Activated CD4-positive, alpha-beta T cell treated with anti-CD3 and anti-CD28 coated beads for 36 hours (primary cell): ENCODE data around the gene USP48. TPM values are rescaled to one million over a fixed set of nuclear protein-coding genes. Genes with fewer than 3 reads are reported as not detected.
"Not testable (repeated sequence)": the region's sequence is repeated elsewhere in the genome, so short reads cannot be mapped to it uniquely, and the experiment has no call there.

ENCODE experiments used
- ATAC-seq: fragments of 200-7000 bp; cut with Tn5 transposase; one replicate; pipeline ENCODE4 v1.10.0; 2021; ENCODE audit warnings: mild to moderate bottlenecking, moderate library complexity
- CTCF ChIA-PET: fragments of 350-600 bp; sonication (Branson Sonifier 250); formaldehyde crosslinking; loops from one replicate; lab custom pipeline; 2021; ENCODE audit warnings: antibody characterized with exemption; lab: Charles Lee
- POLR2A ChIA-PET: fragments of 350-600 bp; sonication (Branson Sonifier 250); formaldehyde crosslinking; loops from one replicate; lab custom pipeline; 2021; ENCODE audit warnings: antibody characterized with exemption, inconsistent platforms; lab: Charles Lee
- DNase-seq: peaks from one replicate; pipeline ENCODE4 v3.0.0-alpha.2; 2020
- H3K27ac Mint-ChIP-seq: one replicate; pipeline ENCODE4 v1.8.0; 2021; ENCODE audit warnings: mixed read lengths
- H3K27me3 Mint-ChIP-seq: one replicate; pipeline ENCODE4 v1.8.0; 2021; ENCODE audit warnings: mixed read lengths
- H3K36me3 Mint-ChIP-seq: one replicate; pipeline ENCODE4 v1.8.0; 2021; ENCODE audit warnings: low read depth, mixed read lengths
- H3K4me1 Mint-ChIP-seq: one replicate; pipeline ENCODE4 v1.8.0; 2021; ENCODE audit warnings: mixed read lengths
- H3K4me3 Mint-ChIP-seq: one replicate; pipeline ENCODE4 v1.8.0; 2021; ENCODE audit warnings: mild to moderate bottlenecking, moderate library complexity, mixed read lengths
- H3K9me3 Mint-ChIP-seq: one replicate; pipeline ENCODE4 v1.8.0; 2021; ENCODE audit warnings: low read depth, mixed read lengths
- intact Hi-C, 2 experiments: fragments of 100-400 bp; cut with DNase I in 1 of 2; cut with micrococcal nuclease in 1 of 2; formaldehyde crosslinking; loops; one replicate each; pipeline versions ENCODE4 v1.14.2 to v1.15.1; 2022 to 2024; cut with DNase I, micrococcal nuclease
- total RNA-seq, 2 experiments: library from RNA; stranded (reverse); gene quantifications; one replicate each; pipeline ENCODE4 v1.2.3, GENCODE V29; 2021

USP48 gene
- total RNA-seq, 2 experiments from 2014 or later: 66.9 to 81.5 TPM

GRCh38 chr1:21773585-21773984 is 9.4 kb downstream of the USP48 start:
- CTCF ChIA-PET: interaction anchor here (0.6 kb wide), 1 partner anchor 104 kb away, joined by 3 read pairs; no protein-coding TSS in a partner anchor
- no peak for DNase-seq

GRCh38 chr1:21771672-21772071 is 11.3 kb downstream of the USP48 start:
- H3K36me3 Mint-ChIP-seq, ATAC-seq, H3K27ac Mint-ChIP-seq, DNase-seq, POLR2A ChIA-PET, H3K4me3 Mint-ChIP-seq, H3K9me3 Mint-ChIP-seq, intact Hi-C loops, H3K27me3 Mint-ChIP-seq: not testable (repeated sequence)
- CTCF ChIA-PET: interaction anchor here (1.6 kb wide), 1 partner anchor 10 kb away, joined by 3 read pairs; no protein-coding TSS in a partner anchor
- peaks cover 48% of the 10 kb centered on the region for H3K4me1 Mint-ChIP-seq

More at GRCh38 chr1:21773585-21773984, 9.4 kb downstream of the USP48 start:
- H3K4me3 Mint-ChIP-seq: no peak overlapping the region
- ATAC-seq: peak; percentile 57
- peaks cover 20% of the 10 kb centered on the region for H3K36me3 Mint-ChIP-seq
- no peak overlapping the region for H3K27ac Mint-ChIP-seq
- peaks cover 51% of the 10 kb centered on the region for H3K4me1 Mint-ChIP-seq
- intact Hi-C loops: no loop called here
- H3K27me3 Mint-ChIP-seq: no peaks in the 10 kb centered on the region
- peaks cover 4% of the 10 kb centered on the region for H3K9me3 Mint-ChIP-seq
- POLR2A ChIA-PET: no interaction called here

- intact Hi-C loops, H3K27me3 Mint-ChIP-seq, H3K27ac Mint-ChIP-seq, H3K9me3 Mint-ChIP-seq, ATAC-seq, H3K4me3 Mint-ChIP-seq, H3K36me3 Mint-ChIP-seq, DNase-seq, POLR2A ChIA-PET: not testable (repeated sequence)
- CTCF ChIA-PET: interaction anchor here (1.6 kb wide), 1 partner anchor 9 kb away, joined by 3 read pairs; no protein-coding TSS in a partner anchor
- peaks cover 50% of the 10 kb centered on the region for H3K4me1 Mint-ChIP-seq
Observed at GRCh38 chr1:21770602-21771001, 12.3 kb downstream of the USP48 start.

- ATAC-seq: no peak
- Mint-ChIP-seq H3K9me3 (no peaks in the 10 kb centered on the region), H3K27ac (peak overlapping the region; percentile 59), H3K4me1 (peaks cover 50% of the 10 kb centered on the region), H3K4me3 (no peak overlapping the region), H3K27me3 (no peaks in the 10 kb centered on the region), H3K36me3 (peaks cover 4% of the 10 kb centered on the region)
- ChIA-PET POLR2A (no interaction called here), CTCF (interaction anchor here (1.6 kb wide), 1 partner anchor 9 kb away, joined by 3 read pairs; no protein-coding TSS in a partner anchor)
- intact Hi-C loops: no loop called here
- no peak for DNase-seq
Observed at GRCh38 chr1:21770201-21770600, 12.7 kb downstream of the USP48 start.

- CTCF ChIA-PET, H3K27ac Mint-ChIP-seq, POLR2A ChIA-PET, DNase-seq, H3K9me3 Mint-ChIP-seq, H3K27me3 Mint-ChIP-seq, H3K4me3 Mint-ChIP-seq, ATAC-seq, intact Hi-C loops, H3K36me3 Mint-ChIP-seq: not testable (repeated sequence)
- H3K4me1 Mint-ChIP-seq: peaks cover 60% of the 10 kb centered on the region
Observed at GRCh38 chr1:21767106-21767505, 15.8 kb downstream of the USP48 start.

GRCh38 chr1:21766210-21766609 is 16.7 kb downstream of the USP48 start:
- peak; percentile 87 for ATAC-seq
- Mint-ChIP-seq H3K27me3 (no peaks in the 10 kb centered on the region), H3K4me3 (no peak overlapping the region), H3K4me1 (peaks cover 65% of the 10 kb centered on the region), H3K36me3 (peaks cover 4% of the 10 kb centered on the region), H3K27ac (peak overlapping the region; percentile 68), H3K9me3 (no peaks in the 10 kb centered on the region)
- POLR2A ChIA-PET: interaction anchor here (0.6 to 0.8 kb wide), 2 partner anchors 8 to 16 kb away, joined by 3 read pairs; no protein-coding TSS in a partner anchor
- intact Hi-C loops: loop anchor here (1.0 kb wide), 2 partner anchors 13 to 259 kb away; no protein-coding TSS in a partner anchor
- peak; percentile 21 for DNase-seq
- CTCF ChIA-PET: no interaction called here

- ChIA-PET POLR2A (interaction anchor here (0.6 kb wide), 1 partner anchor 44 kb away, joined by 7 read pairs; no protein-coding TSS in a partner anchor), CTCF (interaction anchor here (0.7 to 1.4 kb wide), 2 partner anchors 12 to 17 kb away, joined by 4 to 5 read pairs; no protein-coding TSS in a partner anchor)
Observed at GRCh38 chr1:21764615-21765423, 18.1 kb downstream of the USP48 start.

GRCh38 chr1:21763694-21764419 is 19.1 kb downstream of the USP48 start:
- no peaks in the 10 kb centered on the region for H3K27me3 Mint-ChIP-seq
- ATAC-seq: no peak
- no peak for DNase-seq
- POLR2A ChIA-PET: no interaction called here
- intact Hi-C loops: no loop called here
- H3K4me3 Mint-ChIP-seq: no peak overlapping the region
- H3K36me3 Mint-ChIP-seq: peaks cover 4% of the 10 kb centered on the region
- no peaks in the 10 kb centered on the region for H3K9me3 Mint-ChIP-seq
- H3K4me1 Mint-ChIP-seq: peaks cover 72% of the 10 kb centered on the region
- CTCF ChIA-PET: interaction anchor here (0.6 to 1.4 kb wide), 2 partner anchors 18 to 1007 kb away, joined by 3 to 5 read pairs; no protein-coding TSS in a partner anchor
- H3K27ac Mint-ChIP-seq: no peak overlapping the region

More at GRCh38 chr1:21764615-21765423, 18.1 kb downstream of the USP48 start:
- H3K4me1 Mint-ChIP-seq: peaks cover 67% of the 10 kb centered on the region
- H3K9me3 Mint-ChIP-seq: no peaks in the 10 kb centered on the region
- no peak overlapping the region for H3K27ac Mint-ChIP-seq
- H3K36me3 Mint-ChIP-seq: peaks cover 4% of the 10 kb centered on the region
- DNase-seq (peak; percentile 59), ATAC-seq (peak; percentile 42)
- H3K4me3 Mint-ChIP-seq: no peak overlapping the region
- no peaks in the 10 kb centered on the region for H3K27me3 Mint-ChIP-seq
- intact Hi-C loops: no loop called here

GRCh38 chr1:21763236-21763635 is 19.7 kb downstream of the USP48 start:
- Mint-ChIP-seq H3K4me3 (no peak overlapping the region), H3K4me1 (peaks cover 69% of the 10 kb centered on the region), H3K9me3 (no peaks in the 10 kb centered on the region), H3K27ac (no peak overlapping the region), H3K27me3 (no peaks in the 10 kb centered on the region), H3K36me3 (no peaks in the 10 kb centered on the region)
- ChIA-PET CTCF (interaction anchor here (0.6 kb wide), 1 partner anchor 1007 kb away, joined by 3 read pairs; no protein-coding TSS in a partner anchor), POLR2A (no interaction called here)
- DNase-seq (no peak), ATAC-seq (no peak)
- intact Hi-C loops: no loop called here

- ChIA-PET CTCF (interaction anchor here (1.3 to 2.0 kb wide), 2 partner anchors 10 to 15 kb away, joined by 3 to 4 read pairs; no protein-coding TSS in a partner anchor), POLR2A (no interaction called here)
- H3K36me3 Mint-ChIP-seq: no peaks in the 10 kb centered on the region
- intact Hi-C loops: no loop called here
- no peaks in the 10 kb centered on the region for H3K9me3 Mint-ChIP-seq
- DNase-seq (no peak), ATAC-seq (no peak)
- H3K27me3 Mint-ChIP-seq: no peaks in the 10 kb centered on the region
- H3K4me1 Mint-ChIP-seq: peaks cover 68% of the 10 kb centered on the region
- no peak overlapping the region for H3K27ac Mint-ChIP-seq
- no peak overlapping the region for H3K4me3 Mint-ChIP-seq
Observed at GRCh38 chr1:21762022-21762404, 20.9 kb downstream of the USP48 start.

- Mint-ChIP-seq H3K36me3 (peaks cover 4% of the 10 kb centered on the region), H3K27me3 (no peaks in the 10 kb centered on the region), H3K9me3 (no peaks in the 10 kb centered on the region), H3K4me1 (peaks cover 59% of the 10 kb centered on the region), H3K27ac (no peak overlapping the region), H3K4me3 (no peak overlapping the region)
- intact Hi-C loops: no loop called here
- no peak for ATAC-seq
- ChIA-PET POLR2A (no interaction called here), CTCF (interaction anchor here (0.6 to 2.0 kb wide), 5 partner anchors 9 to 1127 kb away, joined by 3 to 4 read pairs (median 3); no protein-coding TSS in a partner anchor)
- DNase-seq: no peak
Observed at GRCh38 chr1:21761052-21761451, 21.9 kb downstream of the USP48 start.
